Stomach (tissue), 9 donors: Measurements from ENCODE around the gene FITM1. TPM values are rescaled to one million over a fixed set of nuclear protein-coding genes. Genes with fewer than 3 reads are reported as not detected.

Source experiments
- DNase-seq, 2 donors: peaks; one replicate each; pipeline versions ENCODE4 v3.0.0 to v3.0.0-alpha.2; 2013 to 2019
- H3K27ac ChIP-seq, 5 donors: fragments of 200-600 bp in 4 of 5; sonication (generic) in 4 of 5; one replicate each; pipeline ENCODE4 v1.5.1; 2013 to 2019; ENCODE audit warnings: mild to moderate bottlenecking in 1 of 5, moderate library complexity in 1 of 5
- H3K27me3 ChIP-seq, 3 donors: fragments of 200-600 bp; sonication (generic); one replicate each; pipeline ENCODE4 v1.5.1; 2017 to 2019; ENCODE audit warnings: mixed run types in 1 of 3
- H3K36me3 ChIP-seq, 4 donors: fragments of 200-600 bp; sonication (generic); 1 replicate in 3 of 4; 2 replicates in 1 of 4; pipeline ENCODE4 v1.5.1; 2016 to 2019
- H3K4me1 ChIP-seq, 4 donors: fragments of 200-600 bp; sonication (generic); one replicate each; pipeline ENCODE4 v1.5.1; 2016 to 2019
- H3K4me3 ChIP-seq, 4 donors: fragments of 200-600 bp; sonication (generic) in 3 of 4; one replicate each; pipeline ENCODE4 v1.5.1; 2016 to 2019; ENCODE audit warnings: mild to moderate bottlenecking in 1 of 4
- H3K9me3 ChIP-seq, 4 donors: fragments of 200-600 bp; sonication (generic); one replicate each; pipeline ENCODE4 v1.5.1; 2016 to 2019
- CTCF ChIP-seq, 7 experiments: fragments of 450-650 bp in 4 of 7; fragments of 200-600 bp in 3 of 7; sonication (generic) in 3 of 7; IDR thresholded peaks; one replicate each; pipeline ENCODE4 v1.5.1; 2016 to 2019; ENCODE audit warnings: antibody characterized with exemption in 7 of 7, control low read depth in 2 of 7, mild to moderate bottlenecking in 1 of 7
- EP300 ChIP-seq: sonication (generic); formaldehyde crosslinking; IDR thresholded peaks from one replicate; pipeline ENCODE4 v1.6.1; 2017; ENCODE audit warnings: antibody characterized with exemption
- POLR2A ChIP-seq, 4 donors: fragments of 450-650 bp; IDR thresholded peaks; one replicate each; pipeline ENCODE4 v1.6.1; 2016; ENCODE audit warnings: antibody characterized with exemption in 4 of 4, control low read depth in 2 of 4, mild to moderate bottlenecking in 1 of 4, moderate library complexity in 1 of 4
- POLR2AphosphoS5 ChIP-seq, 3 donors: sonication (generic); formaldehyde crosslinking; IDR thresholded peaks; one replicate each; pipeline ENCODE4 v1.6.1; 2016; ENCODE audit warnings: antibody characterized with exemption in 3 of 3
- WGBS, 5 donors: extraction: QIAGEN DNeasy Blood & Tissue Kit in 3 of 5; methylation state at CpG; one replicate each; pipeline versions ENCODE4 v1.1.5 to v1.1.7; 2013 to 2018; 5-methylcytosine and 5-hydroxymethylcytosine counted together
- intact Hi-C: fragments of 100-400 bp; cut with DNase I; formaldehyde crosslinking; loops from one replicate; pipeline ENCODE4 v1.15.1; 2023; ENCODE audit warnings: low total_unique reads
- polyA plus RNA-seq, 3 donors: library from polyadenylated mRNA; stranded (reverse); fragments of 200-250 nt; gene quantifications; one replicate each; pipeline ENCODE4 v1.2.3, GENCODE V29; 2013
- total RNA-seq, 5 donors: library from RNA; depleted of rRNA; stranded (reverse); fragments of >200 nt; gene quantifications; one replicate each; pipeline versions ENCODE4 v1.1.0 to v1.2.3, GENCODE V29; 2014 to 2016
- donor health status: healthy with polysubstance abuse.
- donor health status: Bipolar disorder and iron deficiency.
- donor health status: healthy.

The FITM1 gene
- total and polyA plus RNA-seq, 8 donors = 0.87 to 80.5 (median 2.2) TPM; not detected in 3

GRCh38 chr14:24172871-24173281 is 42.4 kb downstream of the FITM1 start:
- Histone ChIP-seq H3K27me3 (no peaks in the 10 kb centered on the region), H3K4me3 (peak overlapping the region; percentile 46 to 52 (median 48)), H3K4me1 (peaks cover 0 to 38% (median 22%) of the 10 kb centered on the region in 4 donors), H3K27ac (peak overlapping the region; percentile 67 to 79 (median 75)), H3K9me3 (no peaks in the 10 kb centered on the region), H3K36me3 (peaks cover 17 to 70% (median 64%) of the 10 kb centered on the region in 4 donors)
- no peak for DNase-seq
- 28 to 44% (median 39%) methylated on average over 13 to 20 of the region's 20 CpGs for WGBS, 5 donors
- no peak for TF ChIP-seq POLR2AphosphoS5 (IDR thresholded peaks at IDR 0.05)
- TF ChIP-seq CTCF (IDR thresholded peaks at IDR 0.05) = no peak
- TF ChIP-seq POLR2A (IDR thresholded peaks at IDR 0.05) = no peak
- TF ChIP-seq EP300 = no peak
- intact Hi-C loops = no loop called here

- Histone ChIP-seq H3K36me3 (peaks cover 38 to 87% (median 81%) of the 10 kb centered on the region in 4 donors), H3K27ac (no peak overlapping the region), H3K4me1 (peaks cover 0 to 23% (median 19%) of the 10 kb centered on the region in 4 donors), H3K27me3 (no peaks in the 10 kb centered on the region), H3K4me3 (no peak overlapping the region), H3K9me3 (no peaks in the 10 kb centered on the region)
- WGBS, 5 donors = 82 to 92% (median 85%) methylated on average over 5 of the region's 5 CpGs
- no peak for DNase-seq
- TF ChIP-seq CTCF (IDR thresholded peaks at IDR 0.05) = no peak
- no peak for TF ChIP-seq POLR2A (IDR thresholded peaks at IDR 0.05)
- intact Hi-C loops = no loop called here
Observed at GRCh38 chr14:24176599-24176998, 46.1 kb downstream of the FITM1 start.

- Histone ChIP-seq H3K4me3 (no peak overlapping the region), H3K27me3 (no peaks in the 10 kb centered on the region), H3K27ac (no peak overlapping the region), H3K4me1 (peaks cover 0 to 17% (median 13%) of the 10 kb centered on the region in 4 donors), H3K36me3 (peaks cover 42 to 93% (median 87%) of the 10 kb centered on the region in 4 donors), H3K9me3 (no peaks in the 10 kb centered on the region)
- TF ChIP-seq EP300 (no peak), CTCF (IDR thresholded peaks at IDR 0.05) (no peak), POLR2A (IDR thresholded peaks at IDR 0.05) (no peak), POLR2AphosphoS5 (IDR thresholded peaks at IDR 0.05) (no peak)
- DNase-seq = no peak
- WGBS, 5 donors = 80 to 93% (median 84%) methylated on average over 10 to 12 of the region's 12 CpGs
- intact Hi-C loops = no loop called here
Observed at GRCh38 chr14:24177041-24177825, 46.8 kb downstream of the FITM1 start.

- Histone ChIP-seq H3K27ac (no peak overlapping the region), H3K27me3 (no peaks in the 10 kb centered on the region), H3K4me1 (peaks cover 0 to 10% (median 6%) of the 10 kb centered on the region in 4 donors), H3K9me3 (no peaks in the 10 kb centered on the region), H3K36me3 (peaks cover 47 to 99% (median 94%) of the 10 kb centered on the region in 4 donors), H3K4me3 (no peak overlapping the region)
- intact Hi-C loops = no loop called here
- 90 to 93% (median 92%) methylated on average over 12 to 14 of the region's 14 CpGs for WGBS, 5 donors
- TF ChIP-seq POLR2AphosphoS5 (IDR thresholded peaks at IDR 0.05) = no peak
- no peak for TF ChIP-seq POLR2A (IDR thresholded peaks at IDR 0.05)
- TF ChIP-seq EP300 = no peak
- TF ChIP-seq CTCF (IDR thresholded peaks at IDR 0.05) = no peak
- DNase-seq = no peak
Observed at GRCh38 chr14:24177891-24178290, 47.4 kb downstream of the FITM1 start.
